Mesodermal cell (in vitro differentiated cells): ENCODE results near the gene GTF2IRD1.
"Not testable (repeated sequence)": the region's sequence is repeated elsewhere in the genome, so short reads cannot be mapped to it uniquely, and the experiment has no call there.

Experiments
- H3K27ac ChIP-seq: 2 replicates; pipeline ENCODE4 v1.7.0; 2013; ENCODE audit warnings: mild to moderate bottlenecking, low read depth, low read length, moderate library complexity; ENCODE audit not compliant: severe bottlenecking
- H3K36me3 ChIP-seq: 2 replicates; pipeline ENCODE4 v1.7.1; 2013; ENCODE audit warnings: mild to moderate bottlenecking, low read length, moderate library complexity; ENCODE audit not compliant: control insufficient read depth, insufficient read depth
- H3K4me1 ChIP-seq: one replicate; pipeline ENCODE4 v1.7.1; 2013; ENCODE audit warnings: mild to moderate bottlenecking, low read length; ENCODE audit not compliant: insufficient read depth, control insufficient read depth, poor library complexity, severe bottlenecking
- H3K4me3 ChIP-seq: 2 replicates; pipeline ENCODE4 v1.7.0; 2013; ENCODE audit warnings: low read length, control low read depth, mild to moderate bottlenecking; ENCODE audit not compliant: insufficient read depth, poor library complexity, severe bottlenecking; ENCODE audit errors: extremely low read depth
- H3K9me3 ChIP-seq: 2 replicates; pipeline ENCODE4 v1.7.1; 2013; ENCODE audit warnings: mild to moderate bottlenecking, low read length, moderate library complexity; ENCODE audit not compliant: control insufficient read depth
- WGBS, 2 experiments: methylation state at CpG; one replicate each; pipeline ENCODE4 v1.1.5; 2013; ENCODE audit warnings: missing lambda C conversion rate in 2 of 2; ENCODE audit not compliant: insufficient coverage in 2 of 2; 5-methylcytosine and 5-hydroxymethylcytosine counted together

The GTF2IRD1 gene

GRCh38 chr7:74481458-74482196 lies 27.9 kb downstream of the GTF2IRD1 start:
- 96 to 97% methylated on average over 7 to 8 of the region's 8 CpGs for WGBS, 2 experiments
- Histone ChIP-seq H3K27ac (peak overlapping the region; percentile 29), H3K36me3 (peaks cover 11% of the 10 kb centered on the region), H3K4me3 (no peak overlapping the region), H3K9me3 (no peaks in the 10 kb centered on the region), H3K4me1 (peaks cover 29% of the 10 kb centered on the region)

- H3K4me3 ChIP-seq: no peak overlapping the region
- H3K36me3 ChIP-seq: peaks cover 11% of the 10 kb centered on the region
- WGBS, 2 experiments: 87 to 96% methylated on average over 3 of the region's 4 CpGs
- H3K27ac ChIP-seq: no peak overlapping the region
- H3K9me3 ChIP-seq: no peaks in the 10 kb centered on the region
- H3K4me1 ChIP-seq: peaks cover 29% of the 10 kb centered on the region
Measured at GRCh38 chr7:74482197-74482467, 28.4 kb downstream of the GTF2IRD1 start.

GRCh38 chr7:74482629-74483401 lies 29.1 kb downstream of the GTF2IRD1 start:
- peak overlapping the region; percentile 62 for H3K27ac ChIP-seq
- peaks cover 26% of the 10 kb centered on the region for H3K4me1 ChIP-seq
- H3K9me3 ChIP-seq: no peaks in the 10 kb centered on the region
- peaks cover 13% of the 10 kb centered on the region for H3K36me3 ChIP-seq
- no peak overlapping the region for H3K4me3 ChIP-seq
- 94 to 96% methylated on average over 14 to 16 of the region's 16 CpGs for WGBS, 2 experiments

DNA sequence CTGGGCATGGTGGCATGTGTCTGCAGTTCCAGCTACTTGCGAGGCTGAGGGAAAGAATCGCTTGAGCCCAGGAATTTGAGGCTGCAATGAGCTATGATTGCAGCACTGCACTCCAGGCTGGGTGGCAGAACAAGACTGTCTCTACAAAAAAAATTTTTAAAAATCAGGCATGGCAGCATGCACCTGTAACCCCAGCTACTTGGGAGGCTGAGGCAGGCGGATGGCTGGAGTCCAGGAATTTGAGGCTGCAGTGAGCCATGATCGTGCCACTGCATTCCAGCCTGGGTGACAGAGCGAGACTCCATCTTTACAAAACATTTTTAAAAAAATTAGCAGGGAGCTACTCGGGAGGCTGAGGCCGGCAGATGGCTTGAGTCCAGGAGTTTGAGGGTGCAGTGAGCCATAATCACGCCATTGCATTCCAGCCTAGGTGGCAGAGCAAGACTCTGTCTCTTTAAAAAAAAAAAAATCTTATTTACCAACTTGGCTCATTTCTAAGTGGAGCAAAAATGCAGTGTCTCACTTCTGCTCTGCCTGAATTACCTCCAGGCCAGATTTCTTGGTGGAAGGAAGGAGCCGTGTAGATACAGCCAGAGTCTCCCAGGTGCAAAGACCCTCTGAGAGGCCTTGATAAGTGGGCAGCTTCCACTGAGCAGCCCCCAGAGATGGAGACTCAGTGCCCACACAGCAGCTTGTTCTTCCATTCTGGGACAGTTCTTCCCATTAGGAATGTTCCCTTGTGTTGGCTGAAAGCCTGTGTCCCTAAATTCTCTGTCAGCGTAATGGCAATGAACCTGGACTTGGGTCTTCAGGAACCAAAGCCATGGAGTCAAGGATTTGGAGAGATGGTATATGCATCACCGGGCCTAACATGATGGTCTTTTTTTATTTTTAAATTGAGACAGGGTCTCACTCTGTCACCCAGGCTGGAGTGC lies 30.0 kb downstream of the GTF2IRD1 start:
- peaks cover 24% of the 10 kb centered on the region for H3K4me1 ChIP-seq
- H3K9me3 ChIP-seq: no peaks in the 10 kb centered on the region
- no peak overlapping the region for H3K4me3 ChIP-seq
- no peak overlapping the region for H3K27ac ChIP-seq
- peaks cover 13% of the 10 kb centered on the region for H3K36me3 ChIP-seq
- WGBS, 2 experiments: 93 to 95% methylated on average over 8 to 9 of the region's 11 CpGs

- Histone ChIP-seq H3K27ac (no peak overlapping the region), H3K4me1 (peaks cover 16% of the 10 kb centered on the region), H3K36me3 (peaks cover 17% of the 10 kb centered on the region), H3K9me3 (no peaks in the 10 kb centered on the region), H3K4me3 (no peak overlapping the region)
- 95 to 100% methylated on average over 5 to 7 of the region's 7 CpGs for WGBS, 2 experiments
Measured at GRCh38 chr7:74485611-74486010, 31.9 kb downstream of the GTF2IRD1 start.

- WGBS, 2 experiments: 95 to 100% methylated on average over 3 to 4 of the region's 8 CpGs
- not testable (repeated sequence) for H3K27ac ChIP-seq
Measured at GRCh38 chr7:74488518-74489030, 34.9 kb downstream of the GTF2IRD1 start.

DNA sequence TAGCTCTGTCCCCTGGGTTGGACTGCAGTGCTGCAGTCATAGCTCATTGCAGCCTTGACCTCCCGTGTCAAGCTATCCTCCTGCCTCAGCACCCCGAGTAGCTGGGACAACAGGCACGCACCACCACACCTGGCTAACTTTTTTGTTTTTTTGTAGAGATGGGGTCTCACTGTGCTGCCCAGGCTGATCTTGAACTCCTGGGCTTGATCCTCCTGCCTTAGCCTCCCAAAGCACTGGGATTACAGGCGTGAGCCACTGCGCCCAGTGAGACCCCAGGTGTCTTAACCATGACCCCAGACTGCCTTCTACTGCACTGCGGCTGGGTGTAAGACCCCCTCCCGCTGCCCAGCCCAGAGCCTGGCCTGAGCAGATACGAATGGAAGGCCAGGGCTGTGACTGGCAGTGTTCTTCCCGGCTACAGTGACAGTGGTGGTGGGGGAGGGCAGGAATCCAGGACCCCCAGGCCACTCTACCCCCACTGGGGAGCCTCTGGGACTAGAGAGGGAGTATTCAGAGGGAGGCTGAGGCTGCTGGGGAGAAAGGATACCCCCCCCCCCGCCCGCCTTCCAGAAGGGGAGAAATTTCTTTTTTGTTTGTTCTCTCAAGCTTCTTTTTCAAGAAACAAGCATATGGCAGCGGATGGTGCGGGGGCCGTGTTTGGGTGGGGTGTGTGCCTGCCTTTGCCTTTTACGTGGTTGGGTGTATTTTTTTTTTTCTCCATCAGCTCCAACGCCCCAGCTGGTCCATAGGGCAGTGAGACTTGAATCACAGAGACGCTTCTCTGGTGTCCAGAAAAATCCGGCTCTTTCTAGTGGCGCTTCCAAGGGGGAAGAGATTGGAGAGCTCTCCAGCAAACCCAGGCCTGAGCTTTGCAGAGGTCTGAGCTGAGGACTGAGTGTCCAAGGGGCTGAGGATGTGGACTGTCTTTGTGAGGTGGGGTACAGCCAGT lies 36.6 kb downstream of the GTF2IRD1 start:
- peaks cover 13% of the 10 kb centered on the region for H3K36me3 ChIP-seq
- H3K9me3 ChIP-seq: no peaks in the 10 kb centered on the region
- H3K27ac ChIP-seq: no peak overlapping the region
- no peaks in the 10 kb centered on the region for H3K4me1 ChIP-seq
- 95 to 97% methylated on average over 13 of the region's 19 CpGs for WGBS, 2 experiments
- no peak overlapping the region for H3K4me3 ChIP-seq

More at GRCh38 chr7:74488518-74489030, 34.9 kb downstream of the GTF2IRD1 start:
- not testable (repeated sequence) for H3K4me3 ChIP-seq, H3K9me3 ChIP-seq, H3K4me1 ChIP-seq
- peaks cover 20% of the 10 kb centered on the region for H3K36me3 ChIP-seq

- not testable (repeated sequence) for H3K4me3 ChIP-seq, H3K27ac ChIP-seq, H3K9me3 ChIP-seq, H3K4me1 ChIP-seq
- WGBS, 2 experiments: 86% methylated on average over 1 of the region's 2 CpGs; no CpG with 5 or more reads in 1 of the 2 experiments
- peaks cover 13% of the 10 kb centered on the region for H3K36me3 ChIP-seq
Measured at GRCh38 chr7:74491490-74491889, 37.8 kb downstream of the GTF2IRD1 start.

- Histone ChIP-seq H3K4me1 (no peaks in the 10 kb centered on the region), H3K4me3 (no peak overlapping the region), H3K27ac (no peak overlapping the region), H3K9me3 (no peaks in the 10 kb centered on the region), H3K36me3 (peaks cover 10% of the 10 kb centered on the region)
- WGBS, 2 experiments: 93 to 100% methylated on average over 3 to 4 of the region's 6 CpGs
Measured at GRCh38 chr7:74493295-74493694, 39.6 kb downstream of the GTF2IRD1 start.
